Kidney epithelial cell (primary cell): ENCODE results near the gene UBALD2. TPM values are rescaled to one million over a fixed set of nuclear protein-coding genes. Genes with fewer than 3 reads are reported as not detected.

Source experiments
- DNase-seq: peaks from one replicate; pipeline ENCODE4 v3.0.0-alpha.2; 2010; ENCODE audit warnings: low read depth
- H3K27me3 ChIP-seq: 2 replicates; pipeline ENCODE4 v1.6.0; 2011; ENCODE audit warnings: low read length; ENCODE audit not compliant: control insufficient read depth, insufficient read depth
- H3K36me3 ChIP-seq: 2 replicates; pipeline ENCODE4 v1.5.1; 2011; ENCODE audit warnings: low read length; ENCODE audit not compliant: control insufficient read depth, insufficient read depth
- H3K4me3 ChIP-seq: 2 replicates; pipeline ENCODE4 v1.5.1; 2011; ENCODE audit warnings: low read depth, mild to moderate bottlenecking, control low read depth, low read length
- total RNA-seq: library from RNA; depleted of rRNA; stranded (reverse); fragments of >200 nt; gene quantifications from 2 replicates; pipeline ENCODE4 v1.2.3, GENCODE V29; 2015
- TF ChIP-seq, protein P1 (sequence below): IDR thresholded peaks from 2 replicates; pipeline ENCODE4 v1.5.1; 2011; ENCODE audit warnings: mild to moderate bottlenecking, moderate library complexity, low read length, control low read depth, inconsistent platforms; ENCODE audit not compliant: insufficient read depth, poor library complexity, severe bottlenecking

UBALD2 gene
- total RNA-seq, 1 donor from 2014 or later = 28.5 TPM

DNA sequence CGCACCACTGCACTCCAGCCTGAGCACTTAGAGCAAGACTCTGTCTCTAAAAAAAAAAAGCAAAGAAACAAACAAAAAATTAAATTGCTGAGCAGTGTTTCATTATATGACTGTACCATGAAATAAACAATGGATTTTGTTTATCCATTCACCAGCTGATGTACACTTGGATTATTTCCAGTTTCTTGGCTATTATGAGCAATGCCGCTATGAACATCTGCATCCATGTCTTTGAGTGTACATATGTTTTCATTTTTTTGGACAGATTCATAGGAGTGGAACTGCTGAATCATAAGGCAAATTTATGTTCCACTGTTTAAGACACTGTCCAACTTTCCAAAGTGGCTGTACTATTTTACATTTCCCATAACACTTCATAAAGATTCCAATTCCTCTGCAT is 32.8 kb upstream of the UBALD2 start:
- Histone ChIP-seq H3K27me3 (no peaks in the 10 kb centered on the region), H3K36me3 (no peaks in the 10 kb centered on the region), H3K4me3 (no peak overlapping the region)
- DNase-seq = no peak
- TF ChIP-seq, protein P1, sequence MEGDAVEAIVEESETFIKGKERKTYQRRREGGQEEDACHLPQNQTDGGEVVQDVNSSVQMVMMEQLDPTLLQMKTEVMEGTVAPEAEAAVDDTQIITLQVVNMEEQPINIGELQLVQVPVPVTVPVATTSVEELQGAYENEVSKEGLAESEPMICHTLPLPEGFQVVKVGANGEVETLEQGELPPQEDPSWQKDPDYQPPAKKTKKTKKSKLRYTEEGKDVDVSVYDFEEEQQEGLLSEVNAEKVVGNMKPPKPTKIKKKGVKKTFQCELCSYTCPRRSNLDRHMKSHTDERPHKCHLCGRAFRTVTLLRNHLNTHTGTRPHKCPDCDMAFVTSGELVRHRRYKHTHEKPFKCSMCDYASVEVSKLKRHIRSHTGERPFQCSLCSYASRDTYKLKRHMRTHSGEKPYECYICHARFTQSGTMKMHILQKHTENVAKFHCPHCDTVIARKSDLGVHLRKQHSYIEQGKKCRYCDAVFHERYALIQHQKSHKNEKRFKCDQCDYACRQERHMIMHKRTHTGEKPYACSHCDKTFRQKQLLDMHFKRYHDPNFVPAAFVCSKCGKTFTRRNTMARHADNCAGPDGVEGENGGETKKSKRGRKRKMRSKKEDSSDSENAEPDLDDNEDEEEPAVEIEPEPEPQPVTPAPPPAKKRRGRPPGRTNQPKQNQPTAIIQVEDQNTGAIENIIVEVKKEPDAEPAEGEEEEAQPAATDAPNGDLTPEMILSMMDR = no peak

DNA sequence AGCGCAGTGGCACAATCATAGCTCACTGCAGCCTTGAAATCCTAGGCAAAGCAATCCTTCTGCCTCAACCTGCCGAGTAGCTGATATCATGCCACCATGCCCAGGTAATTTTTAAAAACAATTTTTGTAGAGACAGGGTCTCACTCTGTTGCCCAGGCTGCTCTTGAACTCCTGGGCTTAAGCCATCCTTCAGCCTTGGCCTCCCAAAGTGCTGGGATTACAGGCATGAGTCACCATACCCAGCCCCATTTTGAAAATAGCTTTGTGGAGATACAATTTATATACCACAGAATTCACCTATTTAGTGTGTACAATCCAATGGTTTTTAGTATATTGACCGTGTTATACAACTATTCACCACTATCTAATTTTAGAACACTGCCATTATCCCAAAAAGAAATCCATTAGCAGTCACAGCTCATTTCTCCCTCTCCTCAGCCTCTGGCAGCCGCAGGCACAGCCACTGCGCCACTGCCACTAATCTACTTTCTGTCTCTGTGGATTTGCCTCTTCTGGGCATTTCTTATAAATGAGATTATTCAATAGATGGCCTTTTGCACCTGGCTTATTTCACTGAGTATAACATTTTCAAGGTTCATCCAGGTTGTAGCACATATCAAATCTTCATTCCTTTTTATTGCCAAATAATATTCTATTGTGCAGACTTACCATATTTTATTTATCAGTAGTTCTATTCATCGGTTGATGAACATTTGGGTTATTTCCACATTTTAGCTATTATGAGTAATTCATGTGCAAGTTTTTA is 31.4 kb upstream of the UBALD2 start:
- TF ChIP-seq, protein P1 = no peak
- H3K4me3 ChIP-seq = no peak overlapping the region
- H3K27me3 ChIP-seq = no peaks in the 10 kb centered on the region
- no peak for DNase-seq
- no peaks in the 10 kb centered on the region for H3K36me3 ChIP-seq

DNA sequence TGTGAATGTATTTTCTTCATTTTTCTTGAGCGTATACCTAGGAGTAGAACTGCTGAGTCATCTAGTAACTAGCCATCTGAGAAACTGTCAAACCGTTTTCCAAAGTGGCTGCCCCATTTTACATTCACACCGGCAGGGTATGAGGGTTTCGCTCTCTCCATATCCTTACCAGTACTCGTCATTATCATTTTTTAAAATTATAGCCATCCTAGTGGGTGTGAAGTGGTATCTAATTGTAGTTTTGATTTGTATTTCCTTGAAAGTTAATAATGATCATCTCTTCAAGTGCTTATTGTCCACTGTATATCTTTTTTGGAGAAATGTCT is 30.8 kb upstream of the UBALD2 start:
- DNase-seq = no peak
- no peaks in the 10 kb centered on the region for H3K36me3 ChIP-seq
- H3K27me3 ChIP-seq = no peaks in the 10 kb centered on the region
- H3K4me3 ChIP-seq = no peak overlapping the region
- TF ChIP-seq, protein P1 = no peak

DNA sequence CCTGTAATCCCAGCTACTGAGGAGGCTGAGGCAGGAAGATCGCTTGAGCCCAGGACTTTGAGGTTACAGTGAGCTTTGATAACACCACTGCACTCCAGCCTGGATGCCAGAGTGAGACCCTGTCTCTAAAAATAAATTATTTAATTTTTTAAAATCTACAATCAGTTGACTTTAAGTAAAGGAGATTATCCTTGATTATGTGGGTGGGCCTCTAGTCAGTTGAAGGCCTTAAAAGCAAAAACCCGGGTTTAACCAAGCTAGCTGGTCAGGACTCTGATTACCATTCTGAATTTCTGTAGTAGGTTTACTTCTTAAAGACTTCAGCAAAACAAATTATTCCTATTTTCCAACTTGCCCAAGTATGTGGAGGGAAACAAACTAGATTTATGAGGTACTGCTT is 29.3 kb upstream of the UBALD2 start:
- no peak overlapping the region for H3K4me3 ChIP-seq
- H3K27me3 ChIP-seq = peaks cover 7% of the 10 kb centered on the region
- TF ChIP-seq, protein P1 = no peak
- H3K36me3 ChIP-seq = no peaks in the 10 kb centered on the region
- no peak for DNase-seq

DNA sequence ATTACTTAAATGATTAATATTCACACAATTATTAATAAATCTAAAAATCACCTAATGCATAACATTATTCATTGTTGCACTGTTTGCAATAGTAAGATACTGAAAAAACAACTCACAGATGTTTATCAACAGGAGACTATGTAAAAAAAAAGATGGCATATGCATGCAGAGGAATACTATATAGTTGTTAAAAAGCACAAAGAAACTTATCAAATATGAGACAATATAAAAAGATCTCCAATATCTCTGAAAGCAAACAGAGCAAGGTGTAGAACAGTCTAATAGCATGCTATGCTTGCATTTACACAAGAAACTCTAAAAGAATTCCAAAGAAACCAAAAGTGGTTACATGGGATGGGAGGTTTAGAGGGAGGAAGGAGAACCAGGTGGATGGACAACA is 28.5 kb upstream of the UBALD2 start:
- TF ChIP-seq, protein P1 = no peak
- peaks cover 9% of the 10 kb centered on the region for H3K27me3 ChIP-seq
- no peak overlapping the region for H3K4me3 ChIP-seq
- H3K36me3 ChIP-seq = no peaks in the 10 kb centered on the region
- no peak for DNase-seq

DNA sequence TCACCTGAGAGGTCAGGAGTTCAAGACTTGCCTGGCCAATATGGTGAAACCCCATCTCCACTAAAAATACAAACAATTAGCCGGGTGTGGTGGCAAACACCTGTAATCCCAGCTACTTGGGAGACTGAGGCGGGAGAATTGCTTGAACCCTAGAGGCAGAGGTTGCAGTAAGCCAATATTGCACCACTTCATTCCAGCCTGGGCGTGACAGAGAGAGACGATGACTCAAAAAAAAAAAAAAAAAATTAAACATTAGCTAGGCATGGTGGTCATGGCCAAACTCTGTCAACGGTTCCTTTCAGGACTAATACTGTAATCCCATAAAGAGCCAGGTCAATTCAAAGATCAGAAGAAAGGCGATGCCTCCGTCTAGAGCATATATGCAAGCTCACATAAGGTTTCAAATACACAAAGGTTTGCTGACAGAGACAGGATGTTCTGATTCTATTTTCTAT is 27.3 kb upstream of the UBALD2 start:
- TF ChIP-seq, protein P1 = no peak
- DNase-seq = no peak
- peaks cover 14% of the 10 kb centered on the region for H3K27me3 ChIP-seq

More for the DNA sequence above, 27.3 kb upstream of the UBALD2 start:
- Histone ChIP-seq H3K4me3 (no peak overlapping the region), H3K36me3 (no peaks in the 10 kb centered on the region)
